Fibroblast of upper back skin (primary cell): ENCODE results near the gene C1orf167.
A peak's percentile ranks its signal among the peaks of the same experiment; 100 is the strongest.
"Not testable (repeated sequence)": the region's sequence is repeated elsewhere in the genome, so short reads cannot be mapped to it uniquely, and the experiment has no call there.

ENCODE experiments used
- DNase-seq: peaks from one replicate; pipeline ENCODE4 v3.0.0-alpha.2; 2013

C1orf167 gene

DNA sequence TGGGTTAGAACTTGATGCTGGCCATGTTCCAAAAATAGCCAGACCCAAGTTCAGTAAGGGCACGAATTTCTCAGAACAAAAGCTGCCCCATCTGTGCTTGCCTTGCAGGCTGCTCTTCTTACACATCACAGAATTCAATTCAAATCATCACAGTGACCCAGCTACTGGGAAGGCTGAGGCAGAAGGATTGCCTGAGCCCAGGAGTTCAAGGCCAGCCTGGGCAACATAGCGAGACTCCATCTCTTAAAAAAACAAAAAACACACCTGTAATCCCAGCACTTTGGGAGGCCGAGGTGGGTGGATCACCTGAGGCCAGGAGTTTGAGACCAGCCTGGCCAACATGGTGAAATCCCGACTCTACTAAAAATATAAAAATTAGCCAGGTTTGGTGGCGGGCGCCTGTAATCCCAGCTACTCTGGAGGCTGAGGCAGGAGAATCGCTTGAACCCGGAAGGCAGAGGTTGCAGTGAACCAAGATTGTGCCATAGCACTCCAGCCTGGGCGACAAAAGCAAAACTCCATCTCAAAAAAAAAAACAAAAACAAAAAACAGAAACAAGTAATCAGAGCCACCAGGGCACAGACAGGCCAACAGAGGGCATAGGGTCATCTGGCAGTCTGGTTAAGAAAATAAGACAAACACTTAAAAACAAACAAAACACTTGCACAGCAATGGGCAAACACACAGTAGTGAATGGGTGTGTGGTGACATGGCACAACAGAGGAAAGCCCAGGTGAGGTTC lies 42.1 kb downstream of the C1orf167 start:
- DNase-seq, result not testable (repeated sequence)

DNA sequence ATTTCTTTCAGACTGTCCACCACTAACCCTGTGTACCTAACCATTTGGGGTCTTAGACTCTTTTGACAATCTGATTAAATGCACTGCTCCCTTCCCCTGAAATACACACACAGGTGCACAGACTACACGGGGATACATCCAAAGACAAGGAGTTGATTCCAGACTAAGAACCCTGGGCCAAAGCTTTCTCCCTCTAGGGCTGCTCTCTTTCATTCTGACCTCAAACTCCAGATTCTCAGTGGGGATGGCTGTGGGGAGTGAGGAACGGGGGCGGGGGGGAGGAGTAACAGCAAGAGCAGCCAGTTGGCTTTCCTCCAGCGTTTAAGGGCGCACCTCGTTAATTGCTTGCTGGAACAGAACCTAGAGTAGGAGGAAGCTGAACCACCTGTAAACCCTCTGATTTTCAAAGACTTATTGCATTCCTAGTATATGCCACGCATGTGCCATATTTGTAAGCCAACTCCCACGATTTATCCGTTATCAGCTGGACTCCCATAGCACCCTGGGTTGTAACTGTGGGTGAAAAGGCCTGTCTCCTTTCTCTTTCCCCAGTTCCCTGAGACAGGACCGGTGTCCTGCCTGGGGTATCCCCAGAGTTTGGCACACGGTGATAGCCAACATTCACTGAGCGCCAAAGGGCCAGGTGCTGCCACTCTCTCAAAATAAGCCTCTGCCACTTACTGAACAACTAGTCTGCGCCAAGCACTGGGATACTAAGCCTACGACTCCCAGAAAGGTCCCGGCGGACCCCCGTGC lies 42.9 kb downstream of the C1orf167 start:
- DNase-seq, result peak; percentile 40

DNA sequence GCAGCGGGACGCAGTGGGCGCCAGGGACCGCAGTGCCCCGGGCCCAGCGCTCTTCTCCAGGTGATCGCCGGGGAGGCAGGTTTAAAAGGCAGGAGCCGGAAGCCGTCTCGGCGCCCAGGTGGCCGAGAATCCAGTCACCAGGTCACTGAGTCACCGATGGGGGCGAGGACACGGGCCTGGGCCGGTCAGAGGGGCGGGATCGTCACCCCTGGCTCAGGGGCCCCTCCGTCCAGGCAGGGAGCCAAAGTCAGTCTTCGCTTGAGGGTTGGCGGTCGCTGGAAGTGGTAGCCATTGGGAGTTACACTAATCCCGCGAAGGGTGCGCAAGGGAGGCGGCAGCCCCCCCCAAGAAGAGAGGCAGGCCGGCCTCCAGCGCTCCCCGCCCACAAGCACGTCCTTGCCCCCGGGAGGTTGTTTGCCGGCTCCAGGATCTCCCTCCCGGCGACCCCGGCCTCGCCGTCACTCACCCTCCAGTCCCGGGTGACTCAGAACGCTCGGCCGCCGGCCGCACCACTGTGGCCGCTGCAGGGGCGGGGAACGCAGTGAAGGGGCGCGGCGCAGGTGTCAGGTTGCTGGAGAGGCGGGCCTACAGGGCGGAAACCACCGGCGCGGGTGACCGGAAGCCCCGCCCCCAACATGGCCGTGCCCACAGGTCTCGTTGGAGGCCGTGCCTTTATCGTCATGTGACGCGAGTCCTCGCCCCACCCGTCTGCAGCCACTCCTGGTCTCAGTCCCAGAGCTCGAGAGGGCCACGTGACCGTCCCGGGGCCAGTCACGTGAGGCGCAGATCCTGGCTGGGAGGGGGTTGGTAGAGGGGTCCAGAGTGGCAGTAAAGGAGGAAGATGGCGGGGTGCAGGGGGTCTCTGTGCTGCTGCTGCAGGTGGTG lies 43.7 kb downstream of the C1orf167 start, which contains the start of the genes CLCN6 and MTHFR:
Gene CLCN6, plus strand, starts transcription at position 770 of the 885 bp plus-strand sequence. Its CDS starts 72 bp downstream, at position 842.
Gene MTHFR, minus strand, starts transcription at position 543 of the 885 bp plus-strand sequence. CDS start 2,848 bp downstream, outside the sequence.
- DNase-seq, result peak; percentile 99

GRCh38 chr1:11806307-11806936 lies 44.4 kb downstream of the C1orf167 start:
- DNase-seq, result no peak

DNA sequence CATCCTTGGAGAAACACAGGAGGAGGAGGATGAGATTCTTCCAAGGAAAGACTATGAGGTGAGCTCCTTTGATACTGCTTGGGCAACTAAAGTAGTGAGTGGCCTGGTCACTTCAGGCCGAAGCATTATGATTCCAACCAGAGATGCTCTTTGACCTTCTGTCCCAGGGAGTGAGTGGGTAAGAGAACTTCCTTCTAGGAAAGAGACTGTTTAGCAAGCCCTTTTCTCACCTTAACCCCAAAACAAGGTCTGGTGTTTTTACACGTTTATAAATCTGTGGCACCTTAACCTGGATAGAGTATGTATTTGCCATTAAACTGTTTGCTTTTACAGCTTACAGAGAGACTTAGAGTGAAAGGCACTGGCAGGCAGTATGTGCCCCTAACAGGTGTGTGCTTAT lies 45.1 kb downstream of the C1orf167 start:
- DNase-seq, result no peak

DNA sequence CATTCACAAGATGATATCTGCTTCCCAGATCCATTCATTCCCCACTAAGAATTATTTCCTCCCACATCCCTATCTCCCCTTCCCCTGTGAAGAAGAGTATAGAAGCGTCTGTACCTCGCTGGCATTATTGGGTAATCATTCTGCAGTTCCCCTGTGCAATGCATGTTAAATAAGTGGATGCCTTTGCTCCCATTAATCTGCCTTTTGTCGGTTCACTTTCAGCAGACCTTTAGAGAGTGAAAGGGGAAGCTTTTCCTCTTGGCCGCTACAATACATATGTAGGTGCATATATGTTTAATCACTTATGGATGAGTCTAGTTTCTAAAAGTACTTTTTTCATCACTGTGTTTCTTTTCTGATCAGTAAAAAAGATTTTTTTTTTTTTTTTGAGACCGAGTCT lies 51.0 kb downstream of the C1orf167 start:
- DNase-seq, result no peak

GRCh38 chr1:11817192-11817591 lies 55.2 kb downstream of the C1orf167 start:
- DNase-seq, result no peak

- peak; percentile 21 for DNase-seq
Observed at GRCh38 chr1:11822091-11822490, 60.1 kb downstream of the C1orf167 start.

GRCh38 chr1:11823366-11824137 lies 61.6 kb downstream of the C1orf167 start:
- no peak for DNase-seq

DNA sequence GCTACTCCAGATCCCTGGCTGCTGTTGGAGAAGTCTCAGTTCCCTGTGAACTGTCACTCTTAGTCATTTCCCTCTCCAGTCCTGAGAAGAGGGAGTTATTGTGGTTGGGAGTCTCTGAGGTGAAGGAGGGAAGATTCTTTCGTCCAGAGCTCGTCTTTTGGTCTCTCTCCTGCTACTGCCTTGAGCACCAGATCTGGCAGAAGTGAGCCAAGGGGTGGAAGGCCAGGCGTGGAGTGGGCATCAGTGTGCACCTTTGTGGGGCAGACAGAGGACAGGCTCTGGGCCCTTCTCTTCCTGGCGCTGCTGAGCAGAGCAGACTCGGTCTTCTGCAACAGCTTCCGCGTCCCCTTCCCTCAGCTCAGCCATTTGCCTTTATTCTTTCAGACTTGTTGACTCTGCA lies 63.1 kb downstream of the C1orf167 start:
- no peak for DNase-seq

GRCh38 chr1:11826946-11827345 lies 65.0 kb downstream of the C1orf167 start:
- DNase-seq, result no peak

DNA sequence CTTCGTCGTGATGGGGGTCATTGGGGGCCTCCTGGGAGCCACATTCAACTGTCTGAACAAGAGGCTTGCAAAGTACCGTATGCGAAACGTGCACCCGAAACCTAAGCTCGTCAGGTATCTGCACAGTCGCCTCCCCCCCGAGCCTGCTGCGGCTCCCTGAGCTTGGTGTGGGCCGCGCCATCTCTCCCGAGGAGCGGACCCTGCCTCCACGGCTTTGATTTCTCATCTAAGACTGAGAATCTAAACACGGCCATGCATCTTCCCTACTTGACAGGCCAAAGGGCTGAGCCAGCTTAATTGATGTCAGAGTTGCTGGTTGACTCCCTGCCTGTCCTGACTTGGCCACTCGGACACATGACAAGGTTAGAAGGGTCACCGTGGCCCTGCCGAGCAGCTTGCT lies 66.5 kb downstream of the C1orf167 start:
- DNase-seq, result no peak

DNA sequence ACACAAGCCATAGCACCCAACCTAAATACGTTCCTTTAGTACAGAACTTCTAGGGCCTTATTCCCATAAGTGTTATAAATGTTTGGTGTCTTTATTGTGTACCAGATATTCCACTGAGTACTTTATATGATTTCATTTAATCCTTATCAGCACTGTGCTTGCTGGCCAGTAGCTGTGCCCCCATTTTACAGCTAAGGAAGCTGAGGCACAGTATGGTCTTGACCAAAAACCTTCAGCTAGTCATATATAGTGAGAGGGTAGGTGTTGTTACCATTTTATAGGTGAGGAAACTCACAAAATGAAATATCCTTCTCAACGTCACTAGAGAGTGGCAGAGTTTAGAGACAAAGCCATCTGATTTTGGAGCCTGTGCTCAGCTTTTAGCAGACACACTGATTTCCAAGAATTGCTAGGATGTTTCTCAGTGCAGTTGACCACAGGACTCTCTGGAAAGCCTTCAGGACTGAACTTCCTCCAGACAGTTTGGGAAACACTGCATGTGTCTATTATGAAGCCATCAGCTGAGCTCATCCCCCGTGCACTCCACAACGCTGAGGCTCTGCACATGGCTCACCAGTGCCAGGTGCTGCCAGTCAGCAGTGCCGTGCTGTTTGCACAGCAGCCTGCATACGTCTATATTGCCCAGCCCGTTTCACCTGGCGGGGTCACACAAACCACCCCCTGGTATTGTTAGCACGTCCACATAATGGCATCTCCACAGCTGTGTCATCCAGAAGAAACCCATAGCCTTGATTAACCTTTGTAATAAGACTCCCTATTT lies 70.1 kb downstream of the C1orf167 start:
- DNase-seq, result no peak

GRCh38 chr1:11833497-11833896 lies 71.5 kb downstream of the C1orf167 start:
- DNase-seq, result no peak

DNA sequence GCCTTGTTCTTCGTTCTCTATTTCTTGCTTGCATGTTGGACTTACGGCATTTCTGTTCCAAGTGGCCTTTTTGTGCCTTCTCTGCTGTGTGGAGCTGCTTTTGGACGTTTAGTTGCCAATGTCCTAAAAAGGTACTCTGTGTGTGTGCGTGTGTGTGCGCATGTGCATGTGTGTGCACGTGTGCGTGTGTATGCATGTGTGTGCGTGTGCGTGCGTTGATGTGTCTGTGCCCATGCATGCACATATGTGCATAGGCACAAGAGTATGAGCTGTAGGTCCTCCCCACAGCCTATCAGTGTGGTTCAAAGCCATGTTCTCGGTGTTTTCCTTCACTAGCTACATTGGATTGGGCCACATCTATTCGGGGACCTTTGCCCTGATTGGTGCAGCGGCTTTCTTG lies 71.9 kb downstream of the C1orf167 start:
- no peak for DNase-seq

DNA sequence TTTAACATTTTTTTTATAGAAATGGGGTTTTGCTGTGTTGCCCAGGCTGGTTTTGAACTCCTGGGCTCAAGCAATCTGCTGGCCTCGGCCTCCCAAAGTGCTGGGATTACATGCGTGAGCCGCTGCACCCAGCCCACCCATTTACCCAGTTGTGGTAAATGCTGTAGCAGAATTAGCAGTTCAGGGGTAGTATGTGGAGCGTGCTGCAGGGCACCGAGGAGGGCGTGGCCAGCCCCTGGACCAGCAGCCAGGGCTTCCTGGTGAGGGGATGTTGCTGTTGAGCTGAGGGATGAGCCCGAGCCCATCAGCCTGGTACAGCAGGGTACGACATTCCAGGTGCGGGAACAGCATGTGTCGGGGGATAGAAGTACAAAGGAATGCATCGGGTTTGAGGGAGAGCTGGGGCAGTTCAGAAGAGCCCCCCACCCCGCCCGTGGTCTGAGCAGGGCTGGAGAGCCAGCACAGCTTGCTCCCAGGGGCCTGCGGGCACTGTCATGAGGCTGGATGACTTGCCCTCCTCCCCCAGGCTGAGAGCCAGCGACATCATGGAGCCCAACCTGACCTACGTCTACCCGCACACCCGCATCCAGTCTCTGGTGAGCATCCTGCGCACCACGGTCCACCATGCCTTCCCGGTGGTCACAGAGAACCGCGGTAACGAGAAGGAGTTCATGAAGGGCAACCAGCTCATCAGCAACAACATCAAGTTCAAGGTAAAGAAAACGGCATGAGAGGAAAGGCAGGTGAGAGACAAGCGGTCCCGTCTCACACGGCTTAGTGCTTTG lies 73.6 kb downstream of the C1orf167 start:
- no peak for DNase-seq

DNA sequence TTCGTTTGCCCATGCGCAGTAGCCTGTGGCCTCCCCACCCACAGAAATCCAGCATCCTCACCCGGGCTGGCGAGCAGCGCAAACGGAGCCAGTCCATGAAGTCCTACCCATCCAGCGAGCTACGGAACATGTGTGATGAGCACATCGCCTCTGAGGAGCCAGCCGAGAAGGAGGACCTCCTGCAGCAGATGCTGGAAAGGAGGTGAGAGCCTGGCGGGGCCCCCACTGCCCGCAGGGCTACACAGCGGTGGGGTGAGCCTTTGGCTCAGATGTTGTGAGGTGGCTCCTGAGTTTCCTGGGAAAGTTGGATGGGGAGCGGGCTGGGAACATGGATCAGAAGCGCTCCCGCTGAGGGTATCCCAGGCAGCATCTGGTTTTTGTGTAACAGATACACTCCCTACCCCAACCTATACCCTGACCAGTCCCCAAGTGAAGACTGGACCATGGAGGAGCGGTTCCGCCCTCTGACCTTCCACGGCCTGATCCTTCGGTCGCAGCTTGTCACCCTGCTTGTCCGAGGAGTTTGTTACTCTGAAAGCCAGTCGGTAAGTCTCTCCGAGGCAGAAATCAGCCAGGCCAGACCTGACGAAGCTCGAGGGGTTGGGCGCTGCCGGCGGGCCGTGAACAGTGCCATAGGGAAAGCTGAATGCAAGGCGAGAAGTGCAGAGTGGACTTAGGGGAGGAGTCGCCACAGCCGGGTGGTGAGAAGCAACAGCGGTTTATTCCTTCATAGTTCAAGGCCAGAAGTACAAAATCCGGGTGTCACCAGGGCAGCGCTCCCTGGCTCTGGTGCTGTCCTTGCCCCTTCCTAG lies 75.2 kb downstream of the C1orf167 start:
- no peak for DNase-seq

- no peak for DNase-seq
Observed at GRCh38 chr1:11837767-11838348, 75.9 kb downstream of the C1orf167 start.
